Activated CD8-positive, alpha-beta memory T cell treated with anti-CD3 and anti-CD28 coated beads for 4 hours (primary cell): ENCODE results near the gene CUX1.
"Not testable (repeated sequence)": the region's sequence is repeated elsewhere in the genome, so short reads cannot be mapped to it uniquely, and the experiment has no call there.

Source experiments
- DNase-seq, 2 donors: peaks; one replicate each; pipeline ENCODE4 v3.0.0-alpha.2; 2020; ENCODE audit warnings: low read depth in 2 of 2

The CUX1 gene

GRCh38 chr7:102211590-102212550 lies 394.4 kb downstream of the CUX1 start:
- DNase-seq: no peak

- no peak for DNase-seq
These were observed 397.1 kb downstream of the CUX1 start for GRCh38 chr7:102214477-102215072.

GRCh38 chr7:102215256-102215655 lies 397.8 kb downstream of the CUX1 start:
- DNase-seq: no peak

- DNase-seq: no peak
These were observed 398.3 kb downstream of the CUX1 start for GRCh38 chr7:102215711-102216110.

- DNase-seq: no peak
These were observed 399.3 kb downstream of the CUX1 start for GRCh38 chr7:102216573-102217314.

GRCh38 chr7:102220229-102220850 lies 402.9 kb downstream of the CUX1 start:
- DNase-seq: no peak

- no peak for DNase-seq
These were observed 403.8 kb downstream of the CUX1 start for GRCh38 chr7:102220960-102221800.

- no peak for DNase-seq
These were observed 404.5 kb downstream of the CUX1 start for GRCh38 chr7:102221961-102222360.

- no peak for DNase-seq
These were observed 405.0 kb downstream of the CUX1 start for GRCh38 chr7:102222445-102222844.

- no peak for DNase-seq
These were observed 405.8 kb downstream of the CUX1 start for GRCh38 chr7:102223184-102223583.

GRCh38 chr7:102225025-102225424 lies 407.6 kb downstream of the CUX1 start:
- DNase-seq: no peak

- DNase-seq: no peak
These were observed 409.9 kb downstream of the CUX1 start for GRCh38 chr7:102227371-102227770.

GRCh38 chr7:102228935-102229334 lies 411.5 kb downstream of the CUX1 start:
- DNase-seq: no peak

- DNase-seq: not testable (repeated sequence)
These were observed 412.7 kb downstream of the CUX1 start for GRCh38 chr7:102230162-102230561.

- no peak for DNase-seq
These were observed 413.2 kb downstream of the CUX1 start for GRCh38 chr7:102230593-102230992.

GRCh38 chr7:102232611-102233286 lies 415.3 kb downstream of the CUX1 start:
- no peak for DNase-seq

GRCh38 chr7:102234131-102234530 lies 416.7 kb downstream of the CUX1 start:
- DNase-seq: no peak

- DNase-seq: no peak
These were observed 417.6 kb downstream of the CUX1 start for GRCh38 chr7:102234801-102235550.

- DNase-seq: no peak
These were observed 418.7 kb downstream of the CUX1 start for GRCh38 chr7:102236102-102236501.
